Putamen (tissue), 1 donor: Measurements from ENCODE around the gene FAIM.
"Not testable (repeated sequence)": the region's sequence is repeated elsewhere in the genome, so short reads cannot be mapped to it uniquely, and the experiment has no call there.

Experiments
- DNase-seq: peaks from one replicate; pipeline ENCODE4 v3.0.0-alpha.2; 2016; ENCODE audit warnings: low spot score

FAIM gene, protein sequence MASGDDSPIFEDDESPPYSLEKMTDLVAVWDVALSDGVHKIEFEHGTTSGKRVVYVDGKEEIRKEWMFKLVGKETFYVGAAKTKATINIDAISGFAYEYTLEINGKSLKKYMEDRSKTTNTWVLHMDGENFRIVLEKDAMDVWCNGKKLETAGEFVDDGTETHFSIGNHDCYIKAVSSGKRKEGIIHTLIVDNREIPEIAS

DNA sequence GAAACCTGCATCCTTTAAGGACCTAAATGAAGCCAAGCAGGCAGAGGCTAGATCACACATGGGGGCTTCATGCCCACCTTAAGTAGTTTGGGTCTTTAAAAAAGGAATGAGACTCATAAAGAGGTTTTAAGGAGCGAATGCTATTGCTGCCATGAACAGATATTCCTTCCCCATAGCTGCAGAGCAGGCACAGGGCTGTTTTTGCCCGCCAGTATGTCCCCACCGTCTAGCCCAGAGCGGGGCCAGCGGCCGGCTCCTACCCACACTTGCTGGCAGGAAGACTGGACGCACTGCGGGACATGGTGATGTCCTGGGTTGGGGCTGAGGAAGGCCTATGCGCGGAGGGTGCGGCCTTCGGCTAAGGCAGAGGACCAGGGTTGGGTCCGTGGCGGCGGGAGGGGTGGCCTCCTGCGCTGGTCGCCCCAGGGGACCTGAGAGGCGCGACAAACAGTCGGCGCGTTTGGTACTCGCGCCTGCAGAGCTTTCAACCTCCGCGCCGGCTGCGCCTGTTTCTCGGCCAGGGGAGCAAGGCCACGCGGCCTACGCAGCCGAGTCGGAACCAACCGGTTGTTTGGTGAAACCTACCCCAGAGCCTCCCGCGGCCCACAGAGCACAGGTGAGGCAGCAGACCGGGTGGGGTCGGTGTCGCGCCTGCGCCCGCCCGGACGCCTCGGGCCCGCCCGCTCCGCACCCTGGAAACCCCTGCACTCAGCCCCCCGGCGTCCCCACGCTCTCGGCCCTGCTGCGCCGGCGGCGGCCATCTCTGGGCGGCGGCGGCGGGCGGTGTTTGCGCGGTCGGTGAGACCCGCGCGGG lies at the start of gene FAIM:
FAIM (plus strand) TSS at position 450 of the 814 bp plus-strand sequence. CDS start 10,956 bp downstream, outside the sequence.
- DNase-seq = peak; percentile 59

DNA sequence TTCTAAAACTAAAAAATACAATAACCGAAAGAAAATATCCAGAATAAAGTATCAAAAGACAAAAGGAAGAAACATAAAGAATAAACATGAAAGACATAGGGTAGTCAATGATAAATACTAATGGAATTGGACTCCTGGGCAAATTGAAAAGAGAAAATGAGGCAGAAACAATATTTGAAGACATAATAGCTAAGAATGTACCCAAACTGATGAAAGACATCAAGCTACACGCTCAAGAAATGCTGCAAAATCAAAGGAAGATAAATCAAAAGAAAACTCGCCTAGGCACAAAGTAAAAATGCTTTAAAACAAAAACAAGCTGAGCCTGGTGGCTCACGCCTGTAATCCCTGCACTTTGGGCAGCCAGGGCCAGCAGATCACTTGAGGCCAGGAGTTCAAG lies 49.4 kb upstream of the FAIM start:
- DNase-seq = no peak

DNA sequence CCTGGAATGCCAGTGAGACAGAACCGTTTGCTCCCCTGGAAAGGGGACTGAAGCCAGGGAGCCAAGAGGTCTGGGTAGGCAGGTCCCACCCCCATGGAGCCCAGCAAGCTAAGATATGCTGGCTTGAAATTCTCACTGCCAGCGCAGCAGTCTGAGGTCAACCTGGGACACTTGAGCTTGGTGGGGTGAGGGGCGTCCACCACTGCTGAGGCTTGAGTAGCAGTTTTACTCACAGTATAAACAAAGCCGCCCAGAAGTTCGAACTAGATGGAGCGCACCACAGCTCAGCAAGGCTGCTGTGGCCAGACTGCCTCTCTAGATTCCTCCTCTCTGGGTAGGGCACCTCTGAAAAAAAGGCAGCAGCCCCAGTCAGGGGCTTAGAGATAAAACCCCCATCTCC lies 48.1 kb upstream of the FAIM start:
- no peak for DNase-seq

DNA sequence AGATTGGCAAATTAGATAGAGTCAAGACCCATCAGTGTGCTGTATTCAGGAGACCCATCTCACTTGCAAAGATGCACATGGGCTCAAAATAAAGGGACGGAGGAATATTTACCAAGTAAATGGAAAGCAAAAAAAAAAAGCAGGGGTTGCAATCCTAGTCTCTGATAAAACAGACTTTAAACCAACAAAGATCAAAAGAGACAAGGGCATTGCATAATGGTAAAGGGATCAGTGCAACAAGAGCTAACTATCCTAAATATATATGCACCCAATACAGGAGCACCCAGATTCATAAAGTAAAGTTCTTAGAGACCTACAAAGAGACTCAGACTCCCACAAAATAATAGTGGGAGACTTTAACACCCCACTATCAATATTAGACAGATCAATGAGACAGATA lies 45.7 kb upstream of the FAIM start:
- DNase-seq = not testable (repeated sequence)

DNA sequence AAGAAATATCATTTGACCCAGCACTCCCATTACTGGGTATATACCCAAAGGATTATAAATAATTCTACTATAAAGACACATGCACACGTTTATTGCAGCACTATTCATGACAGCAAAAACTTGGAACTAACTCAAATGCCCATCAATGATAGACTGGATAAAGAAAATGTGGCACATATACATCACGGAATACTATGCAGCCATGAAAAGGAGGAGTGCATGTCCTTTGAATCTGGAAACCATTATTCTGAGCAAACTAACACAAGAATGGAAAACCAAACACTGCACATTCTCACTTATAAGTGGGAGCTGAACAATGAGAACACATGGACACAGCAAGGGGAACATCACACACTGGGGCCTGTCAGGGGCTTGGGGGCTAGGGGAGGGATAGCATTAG lies 42.3 kb upstream of the FAIM start:
- DNase-seq = not testable (repeated sequence)

DNA sequence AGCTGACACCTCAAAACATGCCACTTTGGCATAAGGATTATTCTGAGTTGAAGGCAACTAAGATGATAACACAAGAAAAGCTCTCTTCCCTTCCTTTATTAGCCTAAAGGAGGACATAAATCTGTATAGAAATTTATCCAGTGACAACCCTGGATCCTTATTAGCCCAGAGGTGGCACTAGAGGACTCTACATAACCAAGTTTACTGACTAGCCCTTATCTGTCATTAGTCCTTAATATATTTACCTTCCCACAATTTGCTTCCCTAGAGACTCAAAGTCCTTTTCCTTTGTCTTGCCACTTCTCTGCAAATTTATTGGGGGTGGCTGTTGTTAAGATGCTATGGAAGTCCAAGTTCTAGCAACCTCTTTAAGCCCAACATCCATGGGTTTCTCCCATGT lies 41.2 kb upstream of the FAIM start:
- DNase-seq = no peak

DNA sequence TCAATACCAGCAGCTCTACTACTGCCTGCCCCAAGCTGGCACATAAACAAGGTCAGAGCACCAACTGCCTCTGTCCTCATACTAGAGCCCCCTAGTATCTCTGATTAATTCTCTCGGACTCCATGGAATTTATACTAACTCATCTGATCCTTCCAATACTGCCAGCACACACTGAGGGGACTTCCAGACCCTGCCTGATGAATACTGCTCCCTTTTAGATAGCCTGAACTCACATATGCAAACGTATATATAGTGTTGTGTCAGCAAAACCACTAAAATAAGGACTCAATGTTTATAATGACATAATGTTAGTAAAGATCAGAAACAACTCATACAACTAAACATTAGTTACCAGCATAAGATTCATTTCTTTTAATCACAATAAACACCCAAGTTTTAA lies 39.5 kb upstream of the FAIM start:
- no peak for DNase-seq

DNA sequence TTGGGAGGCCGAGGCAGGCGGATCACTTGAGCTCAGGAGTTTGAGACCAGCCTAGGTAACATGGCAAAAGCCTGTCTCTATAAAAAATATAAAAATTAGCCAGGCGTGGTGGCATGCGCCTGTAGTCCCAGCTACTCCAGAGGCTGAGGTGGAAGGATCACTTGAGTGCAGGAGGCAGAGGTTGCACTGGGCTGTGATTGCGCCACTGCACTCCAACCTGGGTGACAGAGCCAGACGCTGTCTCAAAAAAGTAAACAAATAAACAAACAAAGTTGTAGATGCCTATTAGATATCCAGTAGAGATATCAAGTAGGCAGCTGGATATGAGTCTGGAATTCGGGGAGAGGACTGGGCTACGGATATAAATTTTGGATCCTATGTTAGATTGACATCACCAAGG lies 38.9 kb upstream of the FAIM start:
- not testable (repeated sequence) for DNase-seq

DNA sequence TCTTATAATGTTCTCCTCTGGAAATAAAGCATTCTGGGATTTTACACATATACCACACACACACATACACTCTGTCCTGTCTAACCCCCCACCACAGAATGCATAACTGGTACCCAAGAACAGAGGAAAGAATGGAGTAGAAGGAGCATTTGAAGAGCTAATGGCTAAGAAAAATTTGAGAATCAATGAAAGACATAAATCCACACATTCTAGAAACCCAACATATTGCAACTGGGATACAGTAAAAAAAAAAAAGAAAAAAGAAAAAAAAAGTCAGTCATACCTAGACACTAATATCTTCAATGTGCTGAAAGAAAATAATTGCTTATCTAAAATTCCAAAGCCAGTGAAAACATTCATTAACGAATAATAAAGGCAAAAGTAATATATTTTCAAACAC lies 35.4 kb upstream of the FAIM start:
- DNase-seq = no peak

DNA sequence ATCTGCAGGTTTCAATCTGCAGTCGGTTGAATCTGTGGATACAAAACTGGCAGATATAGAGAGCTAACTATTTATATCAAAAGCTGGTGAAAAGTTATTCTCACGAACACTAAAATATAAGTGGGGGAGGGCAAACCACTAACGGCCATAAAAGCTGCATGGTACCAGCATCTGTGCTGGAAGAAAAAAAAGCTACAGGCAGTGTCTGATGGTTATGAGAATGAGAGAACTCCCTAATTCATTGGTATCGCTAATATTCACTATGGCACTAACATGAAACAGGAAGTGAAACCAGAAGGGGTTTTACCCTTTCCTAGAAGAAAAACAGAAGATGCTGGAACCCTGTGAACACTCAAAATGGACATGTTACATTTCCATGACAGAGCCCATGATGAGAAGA lies 30.4 kb upstream of the FAIM start:
- no peak for DNase-seq

DNA sequence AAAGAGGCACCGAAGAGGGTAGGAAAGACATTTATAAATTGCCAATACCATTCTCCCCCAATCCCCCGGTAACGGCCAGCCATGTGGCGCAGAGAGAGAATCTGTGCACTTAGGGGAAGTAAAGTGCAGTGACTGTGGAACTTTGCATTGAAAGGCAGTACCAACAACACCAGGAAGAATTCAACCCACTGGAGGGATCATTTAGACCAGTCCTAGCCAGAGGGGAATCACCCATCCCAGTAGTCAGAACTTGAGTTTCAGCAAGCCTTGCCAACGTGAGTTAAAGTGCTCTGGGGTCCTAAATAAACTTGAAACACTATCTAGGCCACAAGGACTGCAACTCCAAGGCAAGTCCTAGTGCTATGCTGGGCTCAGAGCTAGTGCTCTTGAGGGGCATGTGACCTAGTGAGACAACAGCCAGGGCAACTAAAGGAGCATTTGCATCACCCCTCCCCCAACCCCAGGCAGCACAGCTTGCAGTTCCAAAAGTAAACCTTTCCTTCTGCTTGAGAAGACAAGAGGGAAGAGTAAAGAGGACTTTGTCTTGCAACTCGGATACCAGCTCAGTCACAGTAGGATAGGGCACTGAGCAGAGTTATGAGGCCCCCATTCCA lies 29.5 kb upstream of the FAIM start:
- DNase-seq = no peak

DNA sequence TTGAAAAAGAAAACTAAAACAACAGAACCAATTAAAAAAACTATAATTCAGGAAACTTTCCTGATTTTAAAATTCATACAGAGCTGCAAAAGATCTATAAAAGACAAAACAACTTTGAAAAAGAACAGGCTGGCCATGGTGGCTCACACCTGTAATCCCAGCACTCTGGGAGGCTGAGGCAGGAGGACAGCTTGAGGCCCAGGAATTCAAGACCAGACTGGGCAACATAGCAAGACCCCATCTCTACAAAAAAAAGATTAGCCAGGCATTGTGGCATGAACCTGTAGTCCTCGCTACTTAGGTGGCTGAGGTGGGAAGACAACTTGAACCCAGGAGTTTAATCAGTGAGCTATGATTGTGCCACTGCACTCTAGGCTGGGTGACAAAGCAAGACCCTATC lies 21.2 kb upstream of the FAIM start:
- no peak for DNase-seq

DNA sequence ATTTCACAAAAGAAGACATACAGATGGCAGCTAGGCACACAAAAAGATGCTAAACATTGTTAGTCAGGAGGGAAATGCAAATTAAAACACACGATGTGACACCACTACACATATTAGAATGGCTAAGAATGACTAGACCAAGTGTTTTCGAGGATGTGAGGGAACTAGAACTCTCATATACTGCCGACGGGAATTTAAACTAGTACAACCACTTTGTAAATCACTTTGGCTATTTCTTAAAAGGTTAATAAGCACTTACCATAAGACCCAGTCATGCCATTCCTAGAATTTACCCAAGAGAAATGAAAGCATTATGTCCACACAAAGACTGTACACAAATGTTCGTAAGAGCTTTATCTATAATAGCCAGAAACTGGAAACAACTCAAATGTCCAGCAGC lies 20.1 kb upstream of the FAIM start:
- DNase-seq = no peak

DNA sequence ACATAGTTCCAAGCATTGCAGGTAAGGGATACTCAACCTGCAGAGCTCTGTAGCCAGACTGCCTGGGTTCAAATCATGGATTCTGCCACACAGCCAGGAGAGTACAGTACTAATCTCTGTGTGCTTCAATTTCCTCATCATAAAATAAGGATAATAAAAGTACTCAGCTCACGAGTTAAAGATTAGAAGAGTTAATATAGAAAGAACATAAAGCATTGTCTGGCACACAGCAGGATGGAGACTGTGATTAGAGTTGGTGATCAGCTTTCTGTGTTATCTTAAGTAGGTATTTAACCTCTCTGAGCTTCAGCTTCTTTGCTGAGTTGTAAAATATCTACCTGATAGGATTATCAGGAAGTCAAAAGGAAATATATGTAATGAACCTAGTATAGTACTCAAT lies 17.2 kb upstream of the FAIM start:
- DNase-seq = no peak

DNA sequence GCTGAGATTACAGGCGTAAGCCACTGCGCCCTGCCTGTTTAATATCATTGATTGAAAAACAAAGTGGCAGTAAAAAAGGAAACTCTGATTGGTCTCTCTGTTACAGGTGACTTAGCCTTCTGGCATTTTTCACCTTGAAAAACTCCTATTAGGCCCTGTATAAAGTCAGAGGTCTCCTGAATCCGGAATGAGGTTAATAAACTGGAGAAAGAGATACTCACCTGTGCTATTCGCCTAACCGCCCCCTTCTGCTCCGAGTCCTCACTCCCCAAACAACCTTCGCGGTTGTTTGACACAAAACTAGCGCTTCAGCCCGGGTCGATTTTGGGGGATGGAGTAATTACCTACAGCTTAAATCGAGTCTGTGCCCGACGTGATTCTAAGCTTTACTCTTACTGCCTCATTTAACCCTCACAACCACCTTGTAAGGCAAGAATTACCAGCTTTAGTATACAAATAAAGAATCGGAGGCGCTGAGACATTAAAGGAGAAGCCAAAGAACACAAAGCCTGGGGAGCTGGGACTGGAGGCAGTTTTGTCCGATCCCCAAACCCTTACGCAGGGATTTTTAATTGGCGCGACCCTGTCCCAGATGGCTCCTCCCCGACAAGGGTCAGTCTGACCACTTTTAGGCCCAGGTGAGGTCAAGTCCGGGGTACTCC lies 15.0 kb upstream of the FAIM start:
- no peak for DNase-seq

DNA sequence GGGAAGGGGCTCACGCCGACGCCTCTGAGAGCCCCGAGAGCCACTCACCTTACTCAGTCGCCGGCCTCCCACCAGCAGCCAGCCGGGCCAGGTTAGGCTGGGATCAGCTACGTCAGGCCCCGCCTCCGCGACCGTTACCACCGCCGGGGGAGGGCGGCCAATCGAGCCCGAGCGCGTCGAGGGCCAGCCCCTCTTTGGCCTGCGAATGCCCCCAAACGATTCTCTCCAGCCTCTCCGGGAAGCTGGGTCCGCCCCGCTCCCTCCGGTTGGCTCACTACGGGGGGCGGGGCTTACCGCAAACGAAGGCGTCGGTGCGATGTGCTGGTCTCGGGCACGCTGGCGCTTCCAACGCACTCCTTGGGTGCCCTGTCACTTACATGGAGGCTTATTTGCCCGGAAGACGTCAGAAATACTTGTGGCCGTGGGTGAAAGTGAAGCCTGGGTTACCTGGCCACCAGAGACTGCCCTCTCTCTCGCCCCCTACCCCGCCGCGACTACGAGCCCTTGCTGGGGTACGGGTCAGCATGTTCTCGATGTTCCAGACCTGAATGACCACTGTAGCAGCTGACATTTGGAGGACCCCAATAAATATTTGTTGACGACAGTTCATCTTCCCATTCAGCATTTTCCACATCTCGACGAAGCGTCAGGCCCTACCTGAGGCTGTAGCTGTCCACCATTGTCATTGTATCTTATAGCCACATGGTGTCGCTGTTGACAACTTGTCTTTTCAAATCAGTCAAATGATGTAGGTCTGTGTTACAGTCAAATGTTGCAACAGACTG lies 14.2 kb upstream of the FAIM start, which contains the start of gene CEP70:
CEP70 (minus strand) TSS at position 111 of the 785 bp plus-strand sequence. CDS start 21,333 bp downstream, outside the sequence.
- DNase-seq = peak; percentile 92

DNA sequence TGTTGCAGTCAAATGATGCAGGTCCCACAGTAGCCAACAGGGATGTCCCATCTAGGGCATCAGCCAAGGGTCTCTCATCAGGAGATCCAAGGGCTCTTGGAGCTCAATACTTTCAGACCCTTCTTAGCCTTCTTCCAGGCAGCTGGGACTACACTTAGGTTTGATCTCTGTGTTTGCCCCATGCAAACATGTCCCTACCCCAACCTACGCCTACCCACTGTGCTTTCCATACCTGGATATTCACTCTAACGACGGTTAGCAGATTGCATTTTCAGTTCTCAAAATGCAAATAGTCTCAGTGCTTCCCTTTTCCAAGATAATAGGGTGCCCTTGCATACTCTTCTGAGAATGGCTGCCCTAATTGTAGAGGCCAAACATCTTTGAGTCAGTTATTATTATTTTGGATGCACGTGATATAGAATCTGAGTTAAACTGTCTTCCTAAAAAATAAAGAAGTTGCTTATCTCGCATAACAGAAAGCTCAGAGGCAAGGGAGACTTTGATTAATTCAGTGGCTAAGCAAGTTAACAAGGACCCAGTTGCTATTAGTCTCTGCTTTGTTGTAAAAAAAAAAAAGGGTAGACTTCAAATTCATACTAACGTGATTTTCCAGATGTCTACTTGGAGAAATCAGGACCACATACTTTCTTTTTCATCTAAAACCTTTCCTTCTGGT lies 13.5 kb upstream of the FAIM start:
- no peak for DNase-seq

DNA sequence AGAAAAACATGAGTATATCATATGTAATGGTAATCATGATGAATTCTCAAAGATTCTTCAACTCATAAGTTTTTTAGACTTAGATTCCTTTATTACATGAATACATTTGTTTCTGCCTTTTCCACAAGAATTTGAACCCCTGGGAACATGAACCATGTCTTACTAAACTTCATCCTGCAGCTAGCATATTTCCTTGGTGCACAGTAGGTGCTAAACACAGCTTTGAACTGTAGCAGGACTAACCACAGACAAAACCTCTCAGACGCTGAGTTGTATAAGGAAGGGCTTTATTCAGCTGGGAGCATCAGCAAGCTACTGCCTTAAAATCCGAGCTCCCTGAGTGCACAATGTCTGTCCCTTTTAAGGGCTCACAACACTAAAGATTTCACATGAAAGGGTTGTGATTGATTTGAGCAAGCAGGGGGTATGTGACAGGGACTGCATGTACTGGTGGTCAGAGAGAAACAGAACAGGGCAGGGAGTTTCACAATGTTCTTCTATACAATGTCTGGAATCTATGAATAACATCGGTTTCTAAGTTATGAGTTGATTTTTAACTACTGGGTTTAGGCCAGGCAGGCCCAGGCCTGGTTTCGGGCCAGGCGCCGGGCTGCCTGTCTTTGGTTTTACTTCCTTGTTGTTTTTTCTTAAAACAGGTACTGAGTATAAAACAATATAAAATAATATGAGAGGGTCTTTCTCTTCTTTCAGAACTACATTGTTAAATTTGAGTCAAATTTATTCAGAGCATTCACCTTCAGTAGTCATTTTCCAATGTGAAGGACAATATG lies 11.2 kb upstream of the FAIM start:
- not testable (repeated sequence) for DNase-seq

DNA sequence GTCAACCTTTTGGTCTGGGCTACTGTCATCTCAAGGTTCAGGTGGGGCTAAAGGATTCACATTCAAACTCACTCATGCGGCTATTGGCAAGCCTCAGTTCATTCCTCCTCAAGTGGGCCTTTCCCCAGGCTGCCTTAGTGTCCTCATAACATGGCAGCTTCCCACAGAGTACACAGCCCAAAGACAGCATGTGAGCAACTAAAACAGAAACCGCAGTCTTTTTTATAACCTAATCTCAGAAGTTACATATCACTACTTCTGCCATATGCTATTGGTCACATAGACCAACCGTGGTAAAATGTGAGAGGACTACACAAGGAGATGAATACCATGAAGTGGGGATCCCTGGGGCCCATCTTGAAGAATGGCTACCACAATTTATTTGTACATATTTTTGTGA lies 10.0 kb upstream of the FAIM start:
- no peak for DNase-seq

DNA sequence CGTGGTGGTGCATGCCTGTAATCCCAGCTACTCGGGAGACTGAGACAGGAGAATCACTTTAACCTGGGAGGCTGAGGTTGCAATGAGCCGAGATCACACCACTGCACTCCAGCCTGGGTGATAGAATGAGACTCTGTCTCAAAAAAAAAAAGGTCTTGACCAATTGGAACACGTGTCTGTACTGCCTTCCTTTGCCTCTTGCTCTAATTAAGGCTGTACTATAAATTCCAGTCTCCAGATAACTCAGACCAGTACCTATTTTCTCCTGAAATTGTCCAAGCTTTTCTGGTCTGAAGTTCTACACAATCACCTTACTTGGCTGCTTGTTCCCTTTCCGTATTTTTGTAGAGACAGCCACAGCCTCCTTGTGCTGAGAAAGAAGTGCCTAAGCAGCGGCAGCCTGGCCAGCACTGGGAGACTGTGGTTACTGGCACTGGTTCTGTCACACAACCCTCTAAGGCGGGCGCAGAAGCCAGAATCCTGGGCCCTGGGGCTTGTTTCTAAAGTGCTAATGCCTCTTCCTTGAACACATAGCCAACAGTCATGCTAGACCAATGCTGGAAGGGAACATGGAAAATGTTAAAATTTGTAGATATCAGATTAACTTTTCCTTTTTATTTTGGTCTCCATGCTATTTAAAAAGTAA lies 8.3 kb upstream of the FAIM start:
- no peak for DNase-seq
